Measurements from ENCODE around the gene POT1. TPM values are rescaled to one million over a fixed set of nuclear protein-coding genes. Genes with fewer than 3 reads are reported as not detected.

The POT1 gene
- total RNA-seq, 1 donor from 2014 or later = 26.2 TPM

DNA sequence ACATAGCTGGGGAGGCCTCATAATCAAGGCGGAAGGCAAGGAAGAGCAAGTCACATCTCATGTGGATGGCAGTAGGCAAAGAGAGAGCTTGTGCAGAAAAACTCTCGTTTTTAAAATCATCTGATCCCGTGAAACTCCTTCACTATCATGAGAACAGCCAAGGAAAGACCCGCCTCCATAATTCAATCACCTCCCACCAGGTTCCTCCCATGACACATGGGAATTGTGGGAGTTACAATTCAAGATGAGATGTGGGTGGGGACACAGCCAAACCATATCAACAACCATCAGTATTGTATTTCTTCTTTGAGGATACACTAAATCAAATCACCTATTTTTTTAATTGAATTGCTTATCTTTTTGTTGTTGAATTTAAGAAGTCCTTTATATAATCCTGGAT, 16.7 kb downstream of the POT1 start:
- no peak for DNase-seq (ENCODE audit: low read depth in 2 of 2)

DNA sequence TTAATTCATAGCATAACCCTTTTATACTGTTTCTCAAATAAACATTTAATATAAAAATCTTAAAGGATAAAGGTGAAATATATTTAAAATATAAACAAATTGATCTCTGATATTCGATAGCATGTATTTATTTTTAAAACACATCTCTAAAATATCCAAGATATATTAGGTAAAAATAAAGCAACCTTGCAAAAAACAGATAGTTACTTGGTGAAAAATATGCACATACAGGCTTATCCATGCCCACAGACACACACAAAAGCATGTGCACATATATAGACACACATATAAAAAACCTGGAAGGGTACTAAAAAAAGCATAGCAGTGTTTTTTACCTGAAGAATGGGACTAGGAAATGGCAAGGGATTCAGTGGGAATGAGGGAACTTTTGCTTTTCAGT, 19.8 kb downstream of the POT1 start:
- DNase-seq (ENCODE audit: low read depth in 2 of 2) = no peak

DNA sequence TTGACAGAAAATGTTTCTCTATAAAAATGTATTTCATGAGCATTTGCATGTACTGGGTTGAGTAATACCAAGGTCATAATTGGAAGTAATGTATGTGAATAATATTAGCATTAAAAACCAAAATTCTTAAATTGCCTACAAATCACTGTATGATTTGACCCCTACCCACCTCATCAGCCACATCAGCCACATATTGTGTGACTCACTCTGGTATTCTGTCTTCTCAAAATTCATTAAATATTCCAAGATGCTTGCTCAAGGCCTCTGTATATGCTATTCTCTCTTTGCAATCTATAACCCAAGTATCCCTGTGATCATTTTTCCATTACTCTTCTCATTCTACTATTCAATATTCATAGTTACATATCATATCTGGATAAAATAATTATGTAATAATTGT, 21.4 kb downstream of the POT1 start:
- DNase-seq (ENCODE audit: low read depth in 2 of 2) = no peak

DNA sequence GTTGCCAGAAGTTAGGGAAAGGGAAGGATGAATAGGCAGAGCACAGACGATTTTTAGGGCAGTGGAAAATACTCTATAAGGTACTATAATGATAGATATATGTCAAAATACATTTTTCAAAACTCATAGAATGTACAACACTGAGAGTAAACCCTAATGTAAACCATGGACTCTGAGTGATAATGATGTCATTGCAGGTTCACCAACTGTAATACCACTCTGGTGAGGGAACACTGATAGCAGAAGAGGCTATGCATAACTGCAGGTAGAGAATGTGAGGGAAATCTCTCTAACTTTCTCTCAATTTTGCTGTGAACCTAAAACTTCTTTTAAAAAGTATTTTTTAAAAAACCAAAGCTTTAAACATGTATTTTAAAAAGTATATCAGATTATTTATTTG, 22.1 kb downstream of the POT1 start:
- no peak for DNase-seq (ENCODE audit: low read depth in 2 of 2)

DNA sequence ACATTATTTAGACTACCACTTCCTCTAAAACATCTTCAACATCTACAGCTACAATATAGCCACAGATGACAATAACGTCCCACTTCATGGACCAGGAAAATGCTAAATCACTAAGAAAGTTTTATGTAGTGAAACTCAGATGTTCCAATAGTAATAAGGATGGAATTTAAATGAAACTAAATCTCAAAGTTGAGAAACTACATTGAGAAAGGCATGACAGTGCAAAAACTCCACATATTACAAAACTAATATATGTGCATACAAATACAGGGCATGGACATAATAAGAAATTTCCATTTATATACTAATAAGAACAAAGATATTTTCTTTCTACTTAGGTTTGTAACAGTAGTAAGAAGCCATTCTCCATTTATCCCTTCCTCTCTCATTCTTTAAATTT, 31.1 kb downstream of the POT1 start:
- DNase-seq (ENCODE audit: low read depth in 2 of 2) = no peak

DNA sequence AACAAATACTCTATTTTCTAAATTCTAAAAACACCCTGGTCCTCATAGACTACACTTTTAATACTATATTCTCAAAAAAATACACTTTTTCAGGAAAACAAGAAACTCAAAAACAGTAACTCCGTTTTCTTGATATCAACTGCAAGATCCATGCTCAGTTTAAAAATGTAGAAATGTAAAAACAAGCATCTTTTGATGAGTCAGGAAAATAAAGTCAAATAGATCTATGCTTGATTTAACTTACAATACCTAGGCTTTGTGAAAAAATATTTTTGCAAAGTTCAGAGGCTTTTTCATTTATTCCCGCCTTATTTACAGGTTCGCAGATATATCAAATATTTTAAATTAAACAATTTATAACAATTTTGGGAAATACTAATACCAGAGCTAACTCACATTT, 33.6 kb downstream of the POT1 start:
- no peak for DNase-seq (ENCODE audit: low read depth in 2 of 2)

DNA sequence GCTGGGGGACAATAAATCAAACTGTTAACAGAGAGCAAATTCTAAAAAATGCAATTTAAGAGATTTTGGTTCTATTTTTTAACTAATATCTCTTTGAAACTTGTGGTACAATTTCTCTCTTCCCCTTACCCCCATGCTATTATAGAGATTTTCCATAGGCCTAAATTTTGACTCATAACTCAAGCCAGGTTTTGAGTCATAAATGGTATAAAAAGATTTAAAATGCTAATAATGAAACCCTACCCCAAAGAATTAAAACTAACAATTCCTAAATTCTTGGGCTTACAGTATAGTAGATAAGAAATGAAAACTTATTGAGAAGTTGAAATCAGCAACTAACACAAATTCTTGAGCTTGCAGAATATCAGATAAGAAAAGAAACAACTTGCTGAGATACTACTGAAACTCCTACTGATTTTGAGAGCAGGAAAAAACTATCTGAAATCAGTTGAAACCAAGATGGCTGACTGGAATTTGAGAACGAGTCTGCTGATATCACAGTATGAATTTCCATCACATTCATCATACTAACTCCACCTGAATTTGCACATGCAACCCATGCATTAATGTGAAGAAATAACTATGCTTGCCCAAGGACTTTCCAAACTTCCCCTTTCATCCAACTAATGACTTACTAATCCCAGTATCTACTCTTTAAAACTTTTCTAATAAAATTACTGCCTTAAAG, 36.3 kb downstream of the POT1 start:
- DNase-seq (ENCODE audit: low read depth in 2 of 2) = no peak

DNA sequence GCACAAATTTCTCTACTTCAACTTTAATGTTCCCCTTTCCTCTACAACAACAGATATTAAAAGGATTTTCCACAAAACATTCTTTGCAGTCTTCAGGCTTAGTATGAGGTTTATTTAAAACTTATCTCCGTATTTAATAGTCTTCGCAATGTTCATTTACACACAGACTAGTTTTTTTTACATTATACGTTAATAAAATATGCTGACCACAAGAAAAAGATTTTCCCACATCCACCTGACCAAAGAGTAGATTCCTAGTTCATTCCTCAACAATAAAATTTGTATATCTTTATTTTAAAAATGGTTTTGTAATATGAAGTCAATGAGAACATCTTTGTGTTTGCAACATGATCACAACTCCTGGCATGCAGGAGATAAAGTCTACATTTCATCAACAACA, 42.4 kb downstream of the POT1 start:
- no peak for DNase-seq (ENCODE audit: low read depth in 2 of 2)

DNA sequence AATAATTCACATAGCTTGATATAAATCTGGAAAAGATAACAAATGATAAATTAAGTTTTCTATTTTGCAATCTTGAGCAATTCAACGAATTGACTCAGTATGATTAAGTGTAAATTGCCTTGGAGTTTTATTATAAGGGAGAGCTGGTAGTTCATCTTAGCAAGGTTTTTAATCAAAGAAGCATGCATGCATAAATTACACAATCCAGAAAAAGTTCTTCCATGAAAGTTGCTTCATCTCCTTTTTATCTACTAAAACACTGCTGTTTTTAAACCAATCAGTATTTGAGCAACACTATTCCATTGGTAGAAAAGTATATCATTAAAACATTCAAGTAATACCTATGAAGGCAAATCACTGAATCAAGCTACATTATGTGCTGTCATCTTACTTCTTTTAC, 47.6 kb downstream of the POT1 start:
- no peak for DNase-seq (ENCODE audit: low read depth in 2 of 2)

DNA sequence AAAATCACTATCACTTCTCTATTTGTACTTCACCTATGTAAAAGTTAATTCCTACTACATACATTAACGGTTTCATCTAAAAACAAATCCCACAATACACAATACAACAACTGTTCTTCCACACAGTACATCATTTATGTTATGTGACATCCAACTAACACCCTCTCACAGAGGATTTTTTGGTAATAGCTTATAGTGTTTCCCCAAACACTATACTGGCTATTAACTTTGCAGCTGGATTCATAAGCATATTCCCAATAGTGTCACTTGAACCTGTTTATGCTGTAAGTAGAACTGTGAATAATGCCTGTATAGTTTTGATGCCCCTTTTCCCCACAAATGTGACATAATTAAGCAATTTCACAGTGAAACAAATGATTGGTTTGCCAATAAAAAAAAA, 49.9 kb downstream of the POT1 start:
- no peak for DNase-seq (ENCODE audit: low read depth in 2 of 2)

DNA sequence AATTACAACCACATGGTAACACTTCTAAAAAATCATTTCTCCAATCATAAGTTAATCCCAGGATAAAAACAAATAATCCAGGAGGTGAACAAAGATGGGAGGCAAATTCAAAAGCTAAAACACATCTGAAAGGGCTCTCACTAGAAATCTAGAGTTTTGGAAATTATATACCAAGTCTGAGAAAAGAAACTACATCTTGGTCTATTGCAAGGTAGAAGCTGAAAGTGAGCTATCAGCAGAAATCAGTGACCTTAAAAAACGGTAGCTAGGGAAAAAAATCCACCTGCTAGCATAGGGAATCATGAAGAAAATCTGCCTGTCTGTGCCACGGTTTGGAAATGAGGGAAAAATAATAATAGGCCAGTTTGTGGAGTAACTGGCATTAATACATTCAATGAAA, 50.5 kb downstream of the POT1 start:
- DNase-seq (ENCODE audit: low read depth in 2 of 2) = no peak

DNA sequence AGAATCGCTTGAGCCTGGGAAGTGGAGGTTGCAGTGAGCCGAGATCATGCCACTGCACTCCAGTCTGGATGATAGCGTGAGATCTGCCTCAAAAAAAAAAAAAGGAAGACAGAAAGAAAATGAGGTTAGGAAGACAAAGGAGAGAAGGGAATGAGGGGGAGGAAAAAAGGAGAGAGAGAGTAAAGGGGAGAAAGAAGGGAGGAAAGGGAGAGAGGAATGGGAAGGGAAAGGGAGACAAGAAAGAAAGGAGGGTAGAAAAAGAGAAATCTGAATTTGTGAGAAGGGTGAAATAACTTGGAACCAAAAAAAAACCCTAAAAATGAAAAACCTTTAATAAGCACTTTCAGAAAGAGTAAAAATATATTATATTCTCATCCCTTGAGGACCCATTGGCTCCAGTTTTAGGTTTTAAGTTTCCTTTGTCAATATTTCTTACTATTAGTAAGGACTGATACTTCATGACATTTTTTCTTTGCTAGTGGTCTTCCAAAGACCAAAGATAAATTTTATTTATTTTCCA, 54.9 kb downstream of the POT1 start:
- DNase-seq (ENCODE audit: low read depth in 2 of 2) = no peak

DNA sequence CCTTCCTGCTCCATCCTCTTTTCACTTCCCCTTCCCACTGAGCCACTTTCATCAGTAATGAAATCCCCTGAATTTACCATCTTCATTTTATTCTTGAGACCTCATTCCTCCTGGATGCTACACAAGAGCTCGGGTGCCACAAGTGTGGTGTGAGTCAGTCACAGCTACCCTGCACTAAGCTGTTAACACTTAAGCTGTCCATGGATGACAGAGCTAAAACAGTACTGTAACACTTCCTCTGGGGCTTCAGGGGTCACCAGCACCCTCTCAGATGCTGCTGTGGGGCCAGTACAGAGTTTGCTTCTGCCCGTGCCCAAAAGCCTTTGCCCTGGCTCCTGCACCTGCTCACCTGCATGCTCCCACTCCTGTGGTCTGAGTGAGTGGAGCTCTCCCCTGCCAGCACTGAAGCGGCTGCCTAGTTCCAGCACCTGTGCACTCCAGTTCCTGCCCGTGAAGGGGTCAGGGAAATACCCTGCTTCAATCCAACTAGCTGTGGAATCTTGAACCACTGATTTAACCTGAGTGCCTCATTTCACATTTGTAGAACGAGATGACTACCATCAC, 71.9 kb downstream of the POT1 start:
- DNase-seq (ENCODE audit: low read depth in 2 of 2) = no peak

DNA sequence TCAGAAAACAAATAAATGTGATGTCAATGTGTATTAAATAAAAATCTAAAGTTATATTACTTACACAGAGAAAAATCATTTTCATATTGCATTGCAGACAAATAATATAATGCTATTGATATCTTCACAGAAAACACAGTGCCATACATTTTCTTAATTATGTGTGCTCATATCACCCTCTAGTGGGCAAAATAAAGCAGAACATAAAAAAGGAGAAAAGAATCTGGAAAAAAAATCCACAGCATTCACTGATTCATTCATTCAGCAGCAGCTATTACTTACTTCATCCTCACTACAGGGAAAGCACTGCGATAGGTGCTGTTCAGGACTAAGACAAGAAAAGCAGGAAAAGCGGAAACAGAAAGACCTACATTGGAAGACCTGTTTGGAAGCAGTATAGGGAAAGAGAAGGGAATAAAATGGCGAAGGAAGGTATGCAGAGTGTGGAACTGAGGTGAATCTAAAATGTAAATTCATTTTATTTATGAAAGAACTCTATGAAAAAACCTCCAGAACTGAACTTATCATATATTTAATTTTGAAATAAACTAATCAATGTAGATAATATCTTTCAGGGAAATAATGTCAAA, 73.2 kb downstream of the POT1 start:
- DNase-seq (ENCODE audit: low read depth in 2 of 2) = peak; percentile 23 to 41

DNA sequence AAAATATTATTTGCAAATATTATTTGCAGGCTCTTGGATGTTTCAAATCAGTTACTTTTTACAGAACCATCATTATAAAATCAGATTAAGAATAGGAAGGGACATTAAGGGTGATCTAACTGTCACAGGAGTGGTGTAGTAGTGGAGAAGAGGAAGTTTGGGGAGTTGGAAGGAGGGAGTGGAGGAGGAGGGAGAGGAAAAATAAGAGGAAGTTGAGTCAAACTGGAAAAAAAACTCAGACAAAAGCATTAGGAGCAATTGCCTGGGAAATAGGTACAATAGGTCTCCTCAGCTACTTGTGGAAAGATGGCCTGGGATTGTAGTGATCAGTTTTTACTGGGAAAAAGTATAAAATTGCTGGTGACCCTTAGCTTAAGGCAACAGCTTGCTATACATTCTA, 86.3 kb downstream of the POT1 start:
- DNase-seq (ENCODE audit: low read depth in 2 of 2) = peak in 1 of 2 donors; percentile 44

DNA sequence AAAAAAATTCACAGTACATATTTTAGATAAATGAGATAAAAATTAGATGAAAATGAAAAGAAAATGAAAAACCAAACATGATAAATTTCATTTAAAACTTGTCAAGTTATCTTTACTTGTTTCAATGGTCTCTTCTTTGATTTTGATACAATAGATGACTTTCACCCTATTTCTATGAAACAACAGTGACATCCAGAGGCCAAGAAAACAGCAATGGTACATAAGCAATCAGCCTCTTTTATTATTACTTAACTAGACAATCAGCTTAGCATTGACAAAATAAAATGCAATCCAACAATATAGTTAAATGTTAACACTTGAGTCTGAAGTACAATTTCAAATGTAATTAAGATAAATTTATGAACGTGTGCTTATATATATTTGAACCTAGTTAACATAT, 89.2 kb downstream of the POT1 start:
- peak in 1 of 2 donors; percentile 46 for DNase-seq (ENCODE audit: low read depth in 2 of 2)

DNA sequence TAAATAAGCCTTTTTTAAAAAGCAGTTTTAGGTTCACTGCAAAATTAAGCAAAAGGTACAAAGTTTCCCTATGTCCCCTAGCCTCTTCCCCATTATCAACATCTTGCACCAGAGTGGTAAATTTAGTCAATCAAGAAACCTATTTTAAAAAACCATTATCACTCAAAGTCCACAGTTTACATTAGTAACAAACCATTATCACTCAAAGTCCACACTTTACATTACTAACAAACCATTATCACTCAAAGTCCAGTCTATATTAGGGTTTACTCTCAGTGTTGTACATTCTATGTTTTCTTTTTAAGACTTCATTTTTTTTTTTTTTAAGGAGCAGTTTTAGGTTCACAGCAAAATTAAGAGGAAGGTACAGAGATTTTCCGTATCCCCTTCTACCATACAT, 89.9 kb downstream of the POT1 start:
- DNase-seq (ENCODE audit: low read depth in 2 of 2) = no peak

DNA sequence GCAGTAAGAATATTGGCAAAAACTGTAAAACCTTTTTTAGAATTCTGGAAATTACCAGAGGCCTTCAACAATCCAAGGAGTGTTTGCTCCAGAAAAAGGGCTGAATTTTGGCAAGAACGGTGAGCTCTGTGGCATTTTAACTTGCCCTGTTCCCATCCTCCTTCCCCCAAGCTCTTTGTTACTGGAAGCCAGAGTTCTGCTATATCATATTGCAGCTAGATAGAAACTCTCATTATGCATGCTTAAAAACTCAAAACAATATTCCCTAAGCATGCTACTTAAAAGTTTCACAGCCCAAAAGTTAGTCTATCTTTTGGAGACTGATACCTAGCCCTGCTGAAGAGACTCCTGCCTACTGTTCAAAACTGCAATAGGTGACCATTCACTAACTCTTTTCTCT, 93.5 kb downstream of the POT1 start:
- DNase-seq (ENCODE audit: low read depth in 2 of 2) = no peak

DNA sequence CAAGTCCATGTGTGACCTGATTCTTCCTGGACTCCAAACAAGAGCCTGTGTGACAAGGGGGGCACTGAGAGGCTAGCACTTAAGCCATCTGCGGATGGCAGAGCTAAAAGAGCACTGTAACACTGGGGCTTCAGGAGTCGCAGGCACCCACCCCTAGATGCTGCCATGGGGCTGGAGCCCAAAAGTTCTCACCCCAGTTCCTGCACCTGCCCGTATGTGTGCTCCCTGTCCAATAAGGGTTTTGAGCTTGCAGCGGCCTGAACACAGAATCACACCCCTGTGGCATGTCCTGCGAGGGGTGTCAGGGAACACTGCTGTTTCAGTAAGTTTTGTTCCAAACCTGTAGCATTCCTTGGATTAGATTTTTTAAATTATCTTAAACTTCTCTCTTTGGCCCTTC, 110.8 kb downstream of the POT1 start:
- no peak for DNase-seq (ENCODE audit: low read depth in 2 of 2)

DNA sequence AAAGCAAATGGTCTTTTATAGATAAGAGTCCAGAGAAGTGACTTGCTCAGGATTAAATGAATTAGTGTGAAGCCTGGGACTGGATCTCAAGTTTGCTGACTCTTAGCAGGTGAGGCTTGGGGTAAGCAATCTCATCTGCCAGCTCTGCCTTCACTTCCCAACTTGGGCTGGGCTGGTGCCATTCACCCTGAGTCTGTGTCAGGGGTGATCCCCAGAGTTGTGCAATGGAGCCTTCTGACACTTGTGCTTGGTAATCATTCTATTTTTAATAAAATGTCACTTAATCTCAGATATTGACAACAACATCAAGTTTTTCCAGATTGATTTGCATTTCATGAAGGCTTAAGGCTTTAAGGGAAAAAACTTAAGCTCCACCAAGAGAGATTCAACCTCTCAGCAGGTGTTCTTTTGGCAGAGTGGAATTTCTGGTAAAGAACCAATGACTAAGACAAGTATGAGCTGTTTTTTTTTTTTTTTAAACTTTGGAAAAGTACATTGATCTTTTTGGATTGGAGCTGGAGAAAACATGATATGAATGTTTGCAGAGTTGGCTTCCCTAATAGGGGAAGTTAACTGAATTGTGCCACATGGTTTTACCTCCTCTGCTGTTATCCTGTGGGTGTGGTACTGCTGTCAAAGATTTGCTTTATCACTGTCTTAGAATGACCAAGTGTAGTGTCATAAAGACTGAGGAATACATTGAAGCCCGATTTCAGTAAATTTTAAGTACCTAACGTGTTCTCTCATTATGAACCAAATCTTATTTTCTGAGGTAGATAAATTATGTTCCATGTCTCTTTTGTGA, 115.4 kb downstream of the POT1 start:
- DNase-seq (ENCODE audit: low read depth in 2 of 2) = no peak

DNA sequence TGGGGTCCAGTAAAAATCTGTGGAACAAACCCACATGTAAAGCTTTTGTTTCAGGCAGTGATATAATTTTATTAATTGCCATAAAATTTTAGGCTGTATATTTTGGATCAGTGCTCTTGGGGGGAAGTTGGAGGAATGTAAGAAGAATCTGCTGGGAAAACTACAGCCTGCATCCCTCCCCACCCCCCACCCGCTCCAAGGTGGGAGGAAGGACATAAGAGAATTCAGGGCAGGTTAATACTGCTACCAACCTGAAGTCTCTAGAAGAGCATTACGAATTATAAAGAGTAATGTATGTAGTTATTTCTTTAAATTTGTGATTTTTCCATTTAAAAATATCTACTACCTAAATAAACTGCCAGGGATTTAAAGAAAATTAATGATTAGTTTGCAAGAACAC, 116.9 kb downstream of the POT1 start:
- no peak for DNase-seq (ENCODE audit: low read depth in 2 of 2)

DNA sequence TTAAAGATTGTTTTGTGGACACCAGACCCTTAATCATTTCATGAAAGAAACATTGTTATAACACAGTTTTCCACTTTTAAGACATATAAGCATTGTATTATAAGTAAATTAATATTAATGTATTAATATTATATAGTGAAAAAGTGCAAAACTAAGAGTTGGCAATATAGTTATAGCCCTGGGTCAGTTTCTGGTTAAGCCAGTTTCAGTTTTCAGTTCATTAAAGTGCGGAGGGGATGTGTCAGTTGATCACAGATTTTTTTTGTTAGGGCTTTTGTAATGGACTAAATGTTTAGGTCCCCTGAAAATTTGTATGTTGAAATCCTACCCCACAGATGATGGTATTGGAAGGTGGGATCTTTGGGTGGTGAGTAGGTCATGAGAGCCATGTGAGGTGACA, 118.3 kb downstream of the POT1 start:
- DNase-seq (ENCODE audit: low read depth in 2 of 2) = no peak

Data from dermis microvascular lymphatic vessel endothelial cell (primary cell).